Heart left ventricle (tissue), 16 donors: ENCODE data around the gene CACNG7. TPM values are rescaled to one million over a fixed set of nuclear protein-coding genes. Genes with fewer than 3 reads are reported as not detected.

Source experiments
- ATAC-seq, 4 donors: fragments of 200-7000 bp; cut with Tn5 transposase; one replicate each; pipeline ENCODE4 v1.9.1; 2020 to 2022; ENCODE audit warnings: moderate library complexity in 4 of 4, mild to moderate bottlenecking in 3 of 4, moderate number of reproducible peaks in 1 of 4
- DNase-seq, 5 donors: peaks; one replicate each; pipeline ENCODE4 v3.0.0-alpha.2; 2020
- H3K27ac ChIP-seq, 12 donors: fragments of 200-600 bp; sonication (generic) in 4 of 12; one replicate each; pipeline versions ENCODE4 v1.5.0 to v1.8.0; 2016 to 2022; ENCODE audit warnings: mild to moderate bottlenecking in 2 of 12
- H3K27me3 ChIP-seq, 9 donors: fragments of 200-600 bp; sonication (generic) in 2 of 9; one replicate each; pipeline versions ENCODE4 v1.5.1 to v1.8.0; 2016 to 2022; ENCODE audit warnings: mild to moderate bottlenecking in 3 of 9
- H3K36me3 ChIP-seq, 9 donors: fragments of 200-600 bp; sonication (generic) in 2 of 9; one replicate each; pipeline versions ENCODE4 v1.5.0 to v1.8.0; 2018 to 2022; ENCODE audit warnings: mild to moderate bottlenecking in 2 of 9
- H3K4me1 ChIP-seq, 12 donors: fragments of 200-600 bp; sonication (generic) in 4 of 12; one replicate each; pipeline versions ENCODE4 v1.5.0 to v1.8.0; 2016 to 2022; ENCODE audit warnings: mild to moderate bottlenecking in 3 of 12
- H3K4me3 ChIP-seq, 12 donors: fragments of 200-600 bp; sonication (generic) in 4 of 12; one replicate each; pipeline versions ENCODE4 v1.5.0 to v1.8.0; 2017 to 2022; ENCODE audit warnings: mild to moderate bottlenecking in 9 of 12, moderate library complexity in 4 of 12
- H3K9me3 ChIP-seq, 12 donors: fragments of 200-600 bp; sonication (generic) in 4 of 12; one replicate each; pipeline versions ENCODE4 v1.5.0 to v1.8.0; 2016 to 2022; ENCODE audit warnings: mild to moderate bottlenecking in 1 of 12
- POLR2A ChIP-seq, 2 donors: fragments of 450-650 bp; IDR thresholded peaks; one replicate each; pipeline ENCODE4 v1.6.1; 2017; ENCODE audit warnings: antibody characterized with exemption in 2 of 2, mild to moderate bottlenecking in 2 of 2, moderate library complexity in 2 of 2
- WGBS, 4 donors: extraction: QIAGEN DNeasy Blood & Tissue Kit in 2 of 4; methylation state at CpG; one replicate each; pipeline versions ENCODE4 v1.1.5 to v1.1.7; 2013 to 2018; 5-methylcytosine and 5-hydroxymethylcytosine counted together
- intact Hi-C, 10 donors: fragments of 100-400 bp; cut with DNase I; formaldehyde crosslinking; loops; one replicate each; pipeline versions ENCODE4 v1.11.1 to v1.14.2; 2022
- polyA plus RNA-seq, 2 donors: library from polyadenylated mRNA; stranded (reverse); fragments of 200-250 nt; gene quantifications; one replicate each; pipeline ENCODE4 v1.2.3, GENCODE V29; 2013
- total RNA-seq, 9 donors: library from RNA; depleted of rRNA in 2 of 9; stranded (reverse); fragments of >200 nt in 2 of 9; fragmentation: NEBNext Ultra II Directional in 3 of 9; extraction: Animal tissue kit (Norgen Biotek cat#: 25700) in 3 of 9; gene quantifications; one replicate each; pipeline versions ENCODE4 v1.1.0 to v1.2.4, GENCODE V29; 2016 to 2023
- TF ChIP-seq, protein P1 (sequence below), 12 donors: fragments of 200-600 bp; sonication (generic) in 4 of 12; IDR thresholded peaks; one replicate each; pipeline versions ENCODE4 v1.5.0 to v1.8.0; 2018 to 2022; ENCODE audit warnings: antibody characterized with exemption in 12 of 12, mild to moderate bottlenecking in 5 of 12
- donor health status: ischemic (EF 13 %, LVEDD 7.1; RV severe dilation, severe dysfunction).
- donor health status: healthy with polysubstance abuse.
- donor health status: DM: no; HTN: yes; CAD: no.
- donor health status: DM: no; HTN: no; CAD: no.
- donor health status: ischemic (EF 25% LVEDD 6.9; RV normal size, moderate dysfunction).
- donor health status: ischemic (EF 25% LVEDD 5.7; RV mildly dilated, moderate dysfunction).
- donor health status: healthy.
- donor health status: DM: yes; HTN: yes; CAD: no.
- donor health status: ischemic (EF 35%, LVEDD 5.7; RV mildly dilated, moderate dysfunction).
- donor health status: nonischemic (EF 11% LVEDD 7.7; RV severe dilation, severe dysfunction).
- donor health status: DM: yes; HTN: yes; CAD: no.
- donor health status: PGD.
- donor health status: ischemic (EF 29% LVEDD 5.4; RV normal size, mild dysfunction).
- donor health status: nonischemic (EF 23%, LVEDD 6.1; RV moderate dilation, normal function).

Gene CACNG7
- total and polyA plus RNA-seq, 11 donors, result not detected

DNA sequence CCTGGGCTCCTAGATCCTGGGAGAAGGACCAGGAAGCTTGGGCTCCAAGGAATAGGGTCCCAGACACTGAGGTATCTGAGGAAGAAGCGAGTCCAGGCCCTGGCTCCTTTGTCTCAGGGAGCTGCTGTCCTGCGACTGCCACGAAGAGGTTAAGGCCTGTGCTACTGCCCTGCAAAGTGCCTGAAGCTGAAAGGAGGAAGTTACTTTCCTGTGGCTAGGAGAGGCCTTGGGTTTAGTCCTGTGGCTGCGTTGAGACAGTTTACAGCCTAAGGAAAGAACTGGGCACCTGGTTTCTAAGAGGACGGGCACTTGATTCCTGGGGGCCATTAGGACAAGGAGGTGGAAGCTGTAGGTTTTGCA, 38.6 kb upstream of the CACNG7 start:
- no peaks in the 10 kb centered on the region for H3K27me3 ChIP-seq
- H3K4me1 ChIP-seq, result peaks cover 3 to 68% (median 22%) of the 10 kb centered on the region in 12 donors
- peaks cover 0 to 52% (median 34%) of the 10 kb centered on the region in 9 donors for H3K36me3 ChIP-seq
- TF ChIP-seq, protein P1, sequence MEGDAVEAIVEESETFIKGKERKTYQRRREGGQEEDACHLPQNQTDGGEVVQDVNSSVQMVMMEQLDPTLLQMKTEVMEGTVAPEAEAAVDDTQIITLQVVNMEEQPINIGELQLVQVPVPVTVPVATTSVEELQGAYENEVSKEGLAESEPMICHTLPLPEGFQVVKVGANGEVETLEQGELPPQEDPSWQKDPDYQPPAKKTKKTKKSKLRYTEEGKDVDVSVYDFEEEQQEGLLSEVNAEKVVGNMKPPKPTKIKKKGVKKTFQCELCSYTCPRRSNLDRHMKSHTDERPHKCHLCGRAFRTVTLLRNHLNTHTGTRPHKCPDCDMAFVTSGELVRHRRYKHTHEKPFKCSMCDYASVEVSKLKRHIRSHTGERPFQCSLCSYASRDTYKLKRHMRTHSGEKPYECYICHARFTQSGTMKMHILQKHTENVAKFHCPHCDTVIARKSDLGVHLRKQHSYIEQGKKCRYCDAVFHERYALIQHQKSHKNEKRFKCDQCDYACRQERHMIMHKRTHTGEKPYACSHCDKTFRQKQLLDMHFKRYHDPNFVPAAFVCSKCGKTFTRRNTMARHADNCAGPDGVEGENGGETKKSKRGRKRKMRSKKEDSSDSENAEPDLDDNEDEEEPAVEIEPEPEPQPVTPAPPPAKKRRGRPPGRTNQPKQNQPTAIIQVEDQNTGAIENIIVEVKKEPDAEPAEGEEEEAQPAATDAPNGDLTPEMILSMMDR (IDR thresholded peaks at IDR 0.05), result no peak
- no peak for TF ChIP-seq POLR2A (IDR thresholded peaks at IDR 0.05)
- H3K4me3 ChIP-seq, result peak overlapping the region in 8 of 12 donors; percentile 12 to 96 (median 39)
- peak overlapping the region in 10 of 12 donors; percentile 9 to 99 (median 52) for H3K27ac ChIP-seq
- WGBS, 4 donors, result 23 to 40% (median 34%) methylated on average over 5 of the region's 5 CpGs
- ATAC-seq, result no peak
- intact Hi-C loops, result loop anchor here in 2 of 10 donors (5.0 to 10.0 kb wide), 2 partner anchors 234 to 592 kb away; partner anchors contain the start of genes LENG9 (in 1 of the 2), NDUFA3 (in 1 of the 2) and OSCAR (in 1 of the 2)
- no peak for DNase-seq
- no peaks in the 10 kb centered on the region for H3K9me3 ChIP-seq

DNA sequence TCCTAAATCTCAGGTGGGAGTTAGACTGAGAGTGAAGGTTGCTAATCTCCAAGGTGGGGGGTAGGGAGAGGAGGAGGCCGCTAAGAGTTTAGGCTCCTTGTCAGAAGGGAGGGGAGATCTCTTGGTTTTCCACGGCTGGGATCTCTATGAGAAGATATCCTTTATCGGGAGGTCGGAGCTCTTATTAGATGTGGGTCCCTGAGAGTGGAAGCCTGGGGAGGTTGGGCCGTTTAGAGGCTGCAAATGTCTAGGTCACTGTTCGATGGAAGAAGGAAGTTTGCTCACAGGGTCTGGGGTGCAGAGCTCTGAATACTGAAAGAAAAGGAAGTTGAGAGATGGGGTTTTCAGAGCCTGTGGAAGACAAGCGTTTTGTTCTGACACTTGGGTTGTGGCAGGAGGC, 37.6 kb upstream of the CACNG7 start:
- H3K4me3 ChIP-seq, result peak overlapping the region in 2 of 12 donors; percentile 11 to 41
- 45 to 60% (median 52%) methylated on average over 7 of the region's 7 CpGs for WGBS, 4 donors
- H3K4me1 ChIP-seq, result peaks cover 3 to 68% (median 14%) of the 10 kb centered on the region in 12 donors
- no peaks in the 10 kb centered on the region for H3K9me3 ChIP-seq
- no peak for TF ChIP-seq POLR2A (IDR thresholded peaks at IDR 0.05)
- TF ChIP-seq, protein P1 (IDR thresholded peaks at IDR 0.05), result no peak
- no peaks in the 10 kb centered on the region for H3K27me3 ChIP-seq
- peaks cover 0 to 62% (median 38%) of the 10 kb centered on the region in 9 donors for H3K36me3 ChIP-seq
- H3K27ac ChIP-seq, result peak overlapping the region in 2 of 12 donors; percentile 9 to 75
- intact Hi-C loops, result loop anchor here in 2 of 10 donors (5.0 to 10.0 kb wide), 2 partner anchors 233 to 591 kb away; partner anchors contain the start of genes LENG9 (in 1 of the 2), NDUFA3 (in 1 of the 2) and OSCAR (in 1 of the 2)
- DNase-seq (no peak), ATAC-seq (no peak)

DNA sequence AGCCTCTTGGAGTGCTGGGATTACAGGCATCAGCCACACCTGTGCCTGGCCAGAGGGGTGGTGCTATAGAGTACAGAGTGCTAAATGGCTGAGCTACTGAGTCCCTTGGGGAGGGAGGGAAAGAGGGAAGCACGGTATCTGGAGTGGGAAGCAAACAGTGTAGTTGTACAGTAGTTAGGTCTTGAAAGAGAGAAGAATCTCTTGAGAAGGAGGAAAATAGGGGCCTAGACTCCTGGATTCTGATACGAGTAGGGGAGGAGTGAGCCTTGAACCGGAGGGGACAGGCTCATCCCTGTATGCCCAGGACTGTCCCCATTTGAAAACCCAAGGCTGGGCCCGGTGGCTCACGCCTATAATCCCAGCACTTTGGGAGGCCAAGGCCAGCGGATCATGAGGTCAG, 36.3 kb upstream of the CACNG7 start:
- Histone ChIP-seq H3K27ac (peak overlapping the region in 1 of 12 donors; percentile 75), H3K27me3 (no peaks in the 10 kb centered on the region), H3K4me1 (peaks cover 0 to 69% (median 9%) of the 10 kb centered on the region in 12 donors), H3K9me3 (no peaks in the 10 kb centered on the region), H3K4me3 (no peak overlapping the region), H3K36me3 (peaks cover 0 to 65% (median 38%) of the 10 kb centered on the region in 9 donors)
- peak in 1 of 5 donors; percentile 17 for DNase-seq
- 75 to 78% (median 76%) methylated on average over 6 of the region's 6 CpGs for WGBS, 4 donors
- TF ChIP-seq POLR2A (IDR thresholded peaks at IDR 0.05), result no peak
- TF ChIP-seq, protein P1 (IDR thresholded peaks at IDR 0.05), result no peak
- intact Hi-C loops, result loop anchor here in 2 of 10 donors (5.0 to 10.0 kb wide), 2 partner anchors 232 to 590 kb away; partner anchors contain the start of genes LENG9 (in 1 of the 2), NDUFA3 (in 1 of the 2) and OSCAR (in 1 of the 2)
- ATAC-seq, result no peak

DNA sequence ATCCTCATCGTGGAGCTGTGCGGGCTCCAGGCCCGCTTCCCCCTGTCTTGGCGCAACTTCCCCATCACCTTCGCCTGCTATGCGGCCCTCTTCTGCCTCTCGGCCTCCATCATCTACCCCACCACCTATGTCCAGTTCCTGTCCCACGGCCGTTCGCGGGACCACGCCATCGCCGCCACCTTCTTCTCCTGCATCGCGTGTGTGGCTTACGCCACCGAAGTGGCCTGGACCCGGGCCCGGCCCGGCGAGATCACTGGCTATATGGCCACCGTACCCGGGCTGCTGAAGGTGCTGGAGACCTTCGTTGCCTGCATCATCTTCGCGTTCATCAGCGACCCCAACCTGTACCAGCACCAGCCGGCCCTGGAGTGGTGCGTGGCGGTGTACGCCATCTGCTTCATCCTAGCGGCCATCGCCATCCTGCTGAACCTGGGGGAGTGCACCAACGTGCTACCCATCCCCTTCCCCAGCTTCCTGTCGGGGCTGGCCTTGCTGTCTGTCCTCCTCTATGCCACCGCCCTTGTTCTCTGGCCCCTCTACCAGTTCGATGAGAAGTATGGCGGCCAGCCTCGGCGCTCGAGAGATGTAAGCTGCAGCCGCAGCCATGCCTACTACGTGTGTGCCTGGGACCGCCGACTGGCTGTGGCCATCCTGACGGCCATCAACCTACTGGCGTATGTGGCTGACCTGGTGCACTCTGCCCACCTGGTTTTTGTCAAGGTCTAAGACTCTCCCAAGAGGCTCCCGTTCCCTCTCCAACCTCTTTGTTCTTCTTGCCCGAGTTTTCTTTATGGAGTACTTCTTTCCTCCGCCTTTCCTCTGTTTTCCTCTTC, 35.1 kb upstream of the CACNG7 start:
- no peaks in the 10 kb centered on the region for H3K27me3 ChIP-seq
- WGBS, 4 donors, result 88 to 90% (median 90%) methylated on average over 51 of the region's 51 CpGs
- DNase-seq (peak in 1 of 5 donors; percentile 54), ATAC-seq (no peak)
- TF ChIP-seq, protein P1 (IDR thresholded peaks at IDR 0.05), result no peak
- no peak for TF ChIP-seq POLR2A (IDR thresholded peaks at IDR 0.05)
- peak overlapping the region in 1 of 12 donors; percentile 30 for H3K27ac ChIP-seq
- intact Hi-C loops, result loop anchor here in 2 of 10 donors (5.0 to 10.0 kb wide), 2 partner anchors 231 to 588 kb away; partner anchors contain the start of genes LENG9 (in 1 of the 2), NDUFA3 (in 1 of the 2) and OSCAR (in 1 of the 2)
- peaks cover 0 to 74% (median 14%) of the 10 kb centered on the region in 12 donors for H3K4me1 ChIP-seq
- H3K36me3 ChIP-seq, result peaks cover 0 to 65% (median 38%) of the 10 kb centered on the region in 9 donors
- no peaks in the 10 kb centered on the region for H3K9me3 ChIP-seq
- H3K4me3 ChIP-seq, result no peak overlapping the region
